K562 (cell line): Measurements from ENCODE around the gene MED31. TPM values are rescaled to one million over a fixed set of nuclear protein-coding genes. Genes with fewer than 3 reads are reported as not detected.
A peak's percentile ranks its signal among the peaks of the same experiment; 100 is the strongest.

Source experiments
- EGR1 ChIP-seq: fragments of 450-650 bp; conservative IDR thresholded peaks from 2 replicates; pipeline ENCODE4 v1.6.1; 2017; ENCODE audit warnings: mild to moderate bottlenecking
- ELF1 ChIP-seq: fragments of 200-800 bp; sonication (Bioruptor generic); IDR thresholded peaks from 2 replicates; pipeline ENCODE4 v1.6.1; 2016; ENCODE audit warnings: missing genetic modification characterization, missing compliant biosample characterization
- ELF4 ChIP-seq: fragments of 450-650 bp; formaldehyde crosslinking; IDR thresholded peaks from 2 replicates; pipeline ENCODE4 v1.4.0; 2022; ENCODE audit warnings: missing genetic modification characterization
- EP400 ChIP-seq: fragments of 450-650 bp; IDR thresholded peaks from 2 replicates; pipeline ENCODE4 v1.6.1; 2017; ENCODE audit warnings: antibody characterized with exemption, mild to moderate bottlenecking, moderate library complexity
- FOXK1 ChIP-seq: sonication (generic); formaldehyde crosslinking; IDR thresholded peaks from 2 replicates; pipeline ENCODE4 v1.8.0; 2022; ENCODE audit warnings: missing genetic modification reagents, mild to moderate bottlenecking, borderline replicate concordance
- HCFC1 ChIP-seq: IDR thresholded peaks from 2 replicates; pipeline ENCODE4 v1.6.1; 2012; ENCODE audit warnings: low read depth, low read length, improper control_type of control experiment
- HDAC2 ChIP-seq: fragments of 450-650 bp; IDR thresholded peaks from 2 replicates; pipeline ENCODE4 v1.6.1; 2016; ENCODE audit warnings: mild to moderate bottlenecking
- KDM2B ChIP-seq: fragments of 250-450 bp; sonication (Bioruptor Pico); IDR thresholded peaks from 2 replicates; pipeline ENCODE4 v1.8.0; 2021; ENCODE audit warnings: mild to moderate bottlenecking, moderate library complexity
- LCOR ChIP-seq: sonication (generic); formaldehyde crosslinking; IDR thresholded peaks from 2 replicates; pipeline ENCODE4 v1.8.0; 2022; ENCODE audit warnings: mild to moderate bottlenecking, missing genetic modification reagents
- MCM5 ChIP-seq: fragments of 450-650 bp; IDR thresholded peaks from 2 replicates; pipeline ENCODE4 v1.6.1; 2016; ENCODE audit warnings: low read depth
- NBN ChIP-seq: fragments of 450-650 bp; IDR thresholded peaks from 2 replicates; pipeline ENCODE4 v1.6.1; 2016; ENCODE audit warnings: low read depth, mild to moderate bottlenecking
- NFIC ChIP-seq: fragments of 450-650 bp; IDR thresholded peaks from 2 replicates; pipeline ENCODE4 v1.6.1; 2017; ENCODE audit warnings: mild to moderate bottlenecking, inconsistent platforms
- PCBP2 ChIP-seq: fragments of 200-400 bp; formaldehyde crosslinking; IDR thresholded peaks from 2 replicates; pipeline ENCODE4 v1.6.1; 2018; ENCODE audit warnings: low read length, low read depth, mild to moderate bottlenecking, moderate library complexity; ENCODE audit not compliant: poor library complexity, severe bottlenecking
- RBM34 ChIP-seq: fragments of 200-400 bp; formaldehyde crosslinking; IDR thresholded peaks from 2 replicates; pipeline ENCODE4 v1.6.1; 2018; ENCODE audit warnings: low read length, borderline replicate concordance; ENCODE audit not compliant: insufficient read depth
- RCOR1 ChIP-seq, 2 experiments: IDR thresholded peaks; 2 replicates each; pipeline ENCODE4 v1.6.1; 2012; ENCODE audit warnings: low read depth in 2 of 2, low read length in 2 of 2, borderline replicate concordance in 1 of 2, improper control_type of control experiment in 1 of 2
- SMC3 ChIP-seq: conservative IDR thresholded peaks from 2 replicates; pipeline ENCODE4 v1.6.1; 2011; ENCODE audit warnings: low read depth, low read length, improper control_type of control experiment; ENCODE audit not compliant: insufficient read depth
- U2AF2 ChIP-seq: fragments of 200-400 bp; formaldehyde crosslinking; optimal IDR thresholded peaks from 2 replicates; pipeline ENCODE3; 2017; ENCODE audit warnings: low read depth, mild to moderate bottlenecking, low read length
- ZC3H11A ChIP-seq: IDR thresholded peaks from 2 replicates; pipeline ENCODE4 v1.6.1; 2012; ENCODE audit warnings: low read depth, low read length, improper control_type of control experiment
- ZNF76 ChIP-seq: fragments of 250-450 bp; sonication (Bioruptor Pico); IDR thresholded peaks from 2 replicates; pipeline ENCODE4 v1.4.0; 2020; ENCODE audit warnings: mild to moderate bottlenecking, moderate library complexity, borderline replicate concordance
- ZNF764 ChIP-seq: fragments of 250-450 bp; sonication (Bioruptor Pico); IDR thresholded peaks from 2 replicates; pipeline ENCODE4 v1.4.0; 2020; ENCODE audit warnings: low read depth, mild to moderate bottlenecking, moderate library complexity
- polyA plus RNA-seq, 8 experiments: library from polyadenylated mRNA; depleted of rRNA in 4 of 8; stranded (reverse) in 5 of 8; unstranded in 3 of 8; fragments of >200 nt; fragmentation: Nextera tagmentation in 2 of 8; fragmentation: Illumina TruSeq in 1 of 8; extraction: Ambion mirVana in 2 of 8; extraction: Trizol in 1 of 8; gene quantifications; 2 replicates each; pipeline versions ENCODE4 v1.2.1 to v1.2.3, GENCODE V29; 2011 to 2014; ENCODE audit warnings: inconsistent platforms in 1 of 8, missing spikeins in 1 of 8
- total RNA-seq, 7 experiments: library from RNA; depleted of rRNA in 6 of 7; stranded (reverse); fragments of >200 nt in 6 of 7; fragmentation: Illumina TruSeq in 2 of 7; extraction: Trizol in 2 of 7; gene quantifications; 2 replicates each; pipeline versions ENCODE4 v1.2.1 to v1.2.3, GENCODE V29; 2011 to 2021; ENCODE audit warnings: low replicate concordance in 1 of 7
- TF ChIP-seq, protein P1 (sequence below): fragments of 200-800 bp; sonication (Bioruptor generic); IDR thresholded peaks from 2 replicates; pipeline ENCODE4 v1.6.1; 2016; ENCODE audit warnings: missing genetic modification characterization, missing compliant biosample characterization
- TF ChIP-seq, protein P2 (sequence below): fragments of 450-650 bp; IDR thresholded peaks from 2 replicates; pipeline ENCODE4 v1.6.1; 2016; ENCODE audit warnings: borderline replicate concordance

Gene MED31
- total and polyA plus RNA-seq, 9 of the 15 experiments (the other 6 are each of a cell fraction or from before 2014, with no cell fraction given): 6.4 to 39.9 (median 14.6) TPM

DNA sequence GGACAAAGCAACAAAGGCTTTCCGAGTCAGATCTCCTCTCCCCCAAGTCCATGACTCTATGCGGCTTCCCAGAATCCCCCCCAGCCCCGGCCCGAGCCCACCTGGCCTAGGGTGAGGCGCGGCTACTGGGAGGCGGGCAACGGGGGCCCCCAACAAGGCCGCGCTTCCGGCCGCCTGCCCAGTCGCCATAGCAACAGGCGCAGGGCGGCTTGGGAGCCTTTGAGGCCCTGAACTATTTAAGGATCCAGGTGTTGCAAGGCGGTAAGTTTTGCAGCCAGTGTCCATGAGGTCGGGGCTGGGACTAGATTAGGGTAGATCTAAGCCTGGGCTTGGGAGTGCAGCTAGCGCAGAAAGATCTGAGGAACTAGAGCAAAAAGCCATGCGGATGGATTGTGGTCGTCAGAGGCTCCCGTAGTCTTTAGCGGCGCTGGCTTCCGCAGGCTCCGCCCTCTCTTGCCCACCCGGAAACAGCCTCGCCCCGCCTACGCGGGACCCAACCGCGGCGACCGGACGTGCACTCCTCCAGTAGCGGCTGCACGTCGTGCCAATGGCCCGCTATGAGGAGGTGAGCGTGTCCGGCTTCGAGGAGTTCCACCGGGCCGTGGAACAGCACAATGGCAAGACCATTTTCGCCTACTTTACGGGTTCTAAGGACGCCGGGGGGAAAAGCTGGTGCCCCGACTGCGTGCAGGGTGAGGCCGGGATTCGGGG lies 10.7 kb downstream of the MED31 start, which contains the start of the genes KIAA0753 and TXNDC17 (continued):
- TF ChIP-seq, protein P1, sequence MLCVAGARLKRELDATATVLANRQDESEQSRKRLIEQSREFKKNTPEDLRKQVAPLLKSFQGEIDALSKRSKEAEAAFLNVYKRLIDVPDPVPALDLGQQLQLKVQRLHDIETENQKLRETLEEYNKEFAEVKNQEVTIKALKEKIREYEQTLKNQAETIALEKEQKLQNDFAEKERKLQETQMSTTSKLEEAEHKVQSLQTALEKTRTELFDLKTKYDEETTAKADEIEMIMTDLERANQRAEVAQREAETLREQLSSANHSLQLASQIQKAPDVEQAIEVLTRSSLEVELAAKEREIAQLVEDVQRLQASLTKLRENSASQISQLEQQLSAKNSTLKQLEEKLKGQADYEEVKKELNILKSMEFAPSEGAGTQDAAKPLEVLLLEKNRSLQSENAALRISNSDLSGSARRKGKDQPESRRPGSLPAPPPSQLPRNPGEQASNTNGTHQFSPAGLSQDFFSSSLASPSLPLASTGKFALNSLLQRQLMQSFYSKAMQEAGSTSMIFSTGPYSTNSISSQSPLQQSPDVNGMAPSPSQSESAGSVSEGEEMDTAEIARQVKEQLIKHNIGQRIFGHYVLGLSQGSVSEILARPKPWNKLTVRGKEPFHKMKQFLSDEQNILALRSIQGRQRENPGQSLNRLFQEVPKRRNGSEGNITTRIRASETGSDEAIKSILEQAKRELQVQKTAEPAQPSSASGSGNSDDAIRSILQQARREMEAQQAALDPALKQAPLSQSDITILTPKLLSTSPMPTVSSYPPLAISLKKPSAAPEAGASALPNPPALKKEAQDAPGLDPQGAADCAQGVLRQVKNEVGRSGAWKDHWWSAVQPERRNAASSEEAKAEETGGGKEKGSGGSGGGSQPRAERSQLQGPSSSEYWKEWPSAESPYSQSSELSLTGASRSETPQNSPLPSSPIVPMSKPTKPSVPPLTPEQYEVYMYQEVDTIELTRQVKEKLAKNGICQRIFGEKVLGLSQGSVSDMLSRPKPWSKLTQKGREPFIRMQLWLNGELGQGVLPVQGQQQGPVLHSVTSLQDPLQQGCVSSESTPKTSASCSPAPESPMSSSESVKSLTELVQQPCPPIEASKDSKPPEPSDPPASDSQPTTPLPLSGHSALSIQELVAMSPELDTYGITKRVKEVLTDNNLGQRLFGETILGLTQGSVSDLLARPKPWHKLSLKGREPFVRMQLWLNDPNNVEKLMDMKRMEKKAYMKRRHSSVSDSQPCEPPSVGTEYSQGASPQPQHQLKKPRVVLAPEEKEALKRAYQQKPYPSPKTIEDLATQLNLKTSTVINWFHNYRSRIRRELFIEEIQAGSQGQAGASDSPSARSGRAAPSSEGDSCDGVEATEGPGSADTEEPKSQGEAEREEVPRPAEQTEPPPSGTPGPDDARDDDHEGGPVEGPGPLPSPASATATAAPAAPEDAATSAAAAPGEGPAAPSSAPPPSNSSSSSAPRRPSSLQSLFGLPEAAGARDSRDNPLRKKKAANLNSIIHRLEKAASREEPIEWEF (CRISPR knock-in tag): no peak
- TF ChIP-seq, protein P2, sequence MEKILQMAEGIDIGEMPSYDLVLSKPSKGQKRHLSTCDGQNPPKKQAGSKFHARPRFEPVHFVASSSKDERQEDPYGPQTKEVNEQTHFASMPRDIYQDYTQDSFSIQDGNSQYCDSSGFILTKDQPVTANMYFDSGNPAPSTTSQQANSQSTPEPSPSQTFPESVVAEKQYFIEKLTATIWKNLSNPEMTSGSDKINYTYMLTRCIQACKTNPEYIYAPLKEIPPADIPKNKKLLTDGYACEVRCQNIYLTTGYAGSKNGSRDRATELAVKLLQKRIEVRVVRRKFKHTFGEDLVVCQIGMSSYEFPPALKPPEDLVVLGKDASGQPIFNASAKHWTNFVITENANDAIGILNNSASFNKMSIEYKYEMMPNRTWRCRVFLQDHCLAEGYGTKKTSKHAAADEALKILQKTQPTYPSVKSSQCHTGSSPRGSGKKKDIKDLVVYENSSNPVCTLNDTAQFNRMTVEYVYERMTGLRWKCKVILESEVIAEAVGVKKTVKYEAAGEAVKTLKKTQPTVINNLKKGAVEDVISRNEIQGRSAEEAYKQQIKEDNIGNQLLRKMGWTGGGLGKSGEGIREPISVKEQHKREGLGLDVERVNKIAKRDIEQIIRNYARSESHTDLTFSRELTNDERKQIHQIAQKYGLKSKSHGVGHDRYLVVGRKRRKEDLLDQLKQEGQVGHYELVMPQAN: peak; percentile 33; the same call in 1 of the 2 replicates
- no peak for TF ChIP-seq ZC3H11A
- peak; percentile 25; the same call in 1 of the 2 replicates for TF ChIP-seq ELF4 (CRISPR knock-in tag)
- TF ChIP-seq EP400: peak; percentile 81; the same call in 1 of the 2 replicates
- no peak for TF ChIP-seq RCOR1 (IDR thresholded peaks at IDR 0.05; ENCODE audit: borderline replicate concordance in 1 of 2, low read depth in 2 of 2, low read length in 2 of 2)
- peak; percentile 49 for TF ChIP-seq HCFC1
- TF ChIP-seq FOXK1 (CRISPR knock-in tag): no peak
- TF ChIP-seq ZNF764 (CRISPR knock-in tag): no peak
- TF ChIP-seq EGR1: peak; percentile 82
- no peak for TF ChIP-seq SMC3
- peak; percentile 95 for TF ChIP-seq ELF1 (tag)
- TF ChIP-seq HDAC2: peak; percentile 17; the same call in 1 of the 2 replicates
- TF ChIP-seq NFIC: peak; percentile 59
- no peak for TF ChIP-seq NBN
- no peak for TF ChIP-seq U2AF2
- no peak for TF ChIP-seq RBM34
- no peak for TF ChIP-seq ZNF76 (CRISPR knock-in tag)
- TF ChIP-seq LCOR: 0 out of 2 replicates have a peak, but pooled peaks have one; percentile 54
- no peak for TF ChIP-seq PCBP2
- no peak for TF ChIP-seq KDM2B
- TF ChIP-seq MCM5: no peak
